RCC 7860 (cell line): ENCODE measurements around the gene PTPN23.
A peak's percentile ranks its signal among the peaks of the same experiment; 100 is the strongest.

ENCODE experiments used
- DNase-seq: peaks from one replicate; pipeline ENCODE4 v3.0.0-alpha.2; 2015; ENCODE audit warnings: low spot score
- FAIRE-seq: peaks from 2 replicates; lab custom pipeline; 2012; peaks lifted over from hg19 to GRCh38; lab: Jason Lieb, UNC

The PTPN23 gene

DNA sequence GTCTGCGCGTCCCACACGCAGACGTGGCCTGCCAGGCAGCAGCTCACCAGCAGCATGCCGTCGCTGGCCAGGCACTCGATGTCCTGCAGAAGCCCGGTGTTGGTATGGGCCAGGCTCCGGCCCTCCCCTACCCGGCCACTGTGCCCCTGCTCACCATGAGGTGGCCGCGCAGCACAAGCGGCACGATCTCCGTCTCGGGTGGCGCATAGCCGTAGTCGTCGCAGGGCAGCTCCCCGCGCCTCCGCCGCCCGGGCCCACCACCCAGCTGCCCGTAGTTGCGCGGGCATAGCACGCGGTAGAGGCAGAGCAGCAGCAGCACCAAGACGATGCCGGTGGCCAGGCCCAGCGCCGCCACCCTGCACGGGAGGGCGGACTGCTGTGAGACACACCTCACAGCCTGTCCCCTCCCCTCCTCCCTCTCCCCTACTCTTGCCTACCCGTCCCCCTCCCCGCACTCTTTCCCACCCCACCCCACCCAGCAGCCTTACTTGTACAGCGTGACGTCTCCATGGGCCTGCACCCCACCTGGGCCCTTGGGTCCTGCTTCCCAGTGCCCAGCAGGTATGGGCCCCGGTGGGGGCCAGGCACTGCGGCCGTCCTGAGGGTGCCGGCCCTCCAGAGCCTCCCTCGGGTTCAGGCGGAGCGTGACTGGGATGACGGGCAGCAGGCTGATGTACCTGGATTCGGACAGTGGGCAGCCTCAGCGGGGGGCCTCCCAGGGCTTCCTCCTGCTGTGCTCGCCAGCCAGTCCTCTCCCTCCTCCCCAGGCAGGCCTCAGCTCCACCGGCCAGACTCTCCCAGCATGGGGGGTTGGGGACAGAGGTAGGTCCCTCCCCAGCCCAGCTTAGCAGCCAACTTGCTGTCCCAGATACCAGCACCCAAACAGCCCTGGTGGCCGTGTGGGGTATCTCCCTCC lies 37.6 kb downstream of the PTPN23 start:
- FAIRE-seq: no peak

DNA sequence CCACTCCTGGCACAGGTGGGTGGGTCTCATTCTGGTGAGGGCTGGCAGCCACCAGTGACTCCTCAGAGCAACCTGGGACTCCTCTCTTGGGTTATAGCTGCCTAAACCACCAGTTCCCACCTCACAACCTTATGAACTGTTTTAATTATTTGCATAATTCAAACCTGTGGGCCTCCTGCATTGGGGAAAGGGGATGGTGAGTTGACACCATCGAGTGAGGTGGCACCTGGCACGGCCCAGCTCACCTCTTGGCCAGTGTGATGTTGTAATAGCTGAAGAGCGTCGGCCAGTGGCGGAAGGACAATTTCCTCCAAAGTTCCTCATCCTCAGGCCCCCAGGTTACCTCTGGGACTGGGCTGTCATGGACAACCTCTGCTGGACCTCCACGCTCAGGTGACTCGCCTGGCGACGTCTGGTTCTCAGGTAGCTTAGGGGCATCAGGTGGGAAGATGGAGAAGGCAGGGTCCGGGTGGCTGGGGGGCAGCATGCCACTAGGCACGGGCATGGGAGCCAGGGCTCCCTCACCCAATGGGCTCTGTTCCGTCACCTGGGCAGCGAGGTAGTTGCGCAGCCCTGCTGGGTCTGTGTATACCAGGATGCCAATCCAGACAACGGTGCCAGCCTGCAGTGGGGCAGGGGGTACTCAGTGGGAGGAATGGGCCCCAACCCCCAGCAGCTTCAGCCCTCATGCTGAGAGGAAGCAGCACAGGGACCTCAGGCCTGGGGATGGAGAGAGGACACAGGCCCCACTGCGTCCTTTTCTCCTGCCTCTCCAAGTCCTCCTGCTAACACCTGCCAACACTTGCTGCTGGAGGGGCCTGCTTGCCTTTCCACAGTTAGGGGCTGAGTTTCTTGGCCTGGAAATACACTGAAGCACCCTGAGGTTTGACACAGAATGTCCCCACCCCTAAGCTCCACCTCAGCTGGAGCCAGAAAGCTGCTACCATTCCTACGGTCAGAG lies 38.5 kb downstream of the PTPN23 start:
- no peak for FAIRE-seq

More for the DNA sequence above, 37.6 kb downstream of the PTPN23 start:
- no peak for DNase-seq

DNA sequence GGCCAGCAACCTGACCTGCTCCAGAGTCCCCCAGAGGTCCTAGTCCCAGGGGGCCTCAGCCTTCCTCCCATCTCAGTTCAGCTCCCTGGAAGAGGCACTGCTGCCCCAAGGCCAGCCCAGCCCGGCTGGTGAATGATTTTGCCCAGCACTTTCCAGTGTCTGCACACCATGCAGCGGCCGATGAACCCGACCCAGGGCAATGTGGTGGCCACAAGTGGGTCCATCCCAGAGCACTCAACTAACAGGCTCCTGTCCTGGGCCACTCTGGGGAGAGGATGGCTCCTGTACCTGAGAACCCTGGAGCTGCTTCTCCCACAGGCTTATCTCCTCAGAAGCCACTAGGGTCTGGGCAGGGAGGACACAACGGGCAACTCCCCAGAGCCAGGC lies 39.2 kb downstream of the PTPN23 start:
- FAIRE-seq: no peak
- no peak for DNase-seq

More for the DNA sequence above, 38.5 kb downstream of the PTPN23 start:
- no peak for DNase-seq

DNA sequence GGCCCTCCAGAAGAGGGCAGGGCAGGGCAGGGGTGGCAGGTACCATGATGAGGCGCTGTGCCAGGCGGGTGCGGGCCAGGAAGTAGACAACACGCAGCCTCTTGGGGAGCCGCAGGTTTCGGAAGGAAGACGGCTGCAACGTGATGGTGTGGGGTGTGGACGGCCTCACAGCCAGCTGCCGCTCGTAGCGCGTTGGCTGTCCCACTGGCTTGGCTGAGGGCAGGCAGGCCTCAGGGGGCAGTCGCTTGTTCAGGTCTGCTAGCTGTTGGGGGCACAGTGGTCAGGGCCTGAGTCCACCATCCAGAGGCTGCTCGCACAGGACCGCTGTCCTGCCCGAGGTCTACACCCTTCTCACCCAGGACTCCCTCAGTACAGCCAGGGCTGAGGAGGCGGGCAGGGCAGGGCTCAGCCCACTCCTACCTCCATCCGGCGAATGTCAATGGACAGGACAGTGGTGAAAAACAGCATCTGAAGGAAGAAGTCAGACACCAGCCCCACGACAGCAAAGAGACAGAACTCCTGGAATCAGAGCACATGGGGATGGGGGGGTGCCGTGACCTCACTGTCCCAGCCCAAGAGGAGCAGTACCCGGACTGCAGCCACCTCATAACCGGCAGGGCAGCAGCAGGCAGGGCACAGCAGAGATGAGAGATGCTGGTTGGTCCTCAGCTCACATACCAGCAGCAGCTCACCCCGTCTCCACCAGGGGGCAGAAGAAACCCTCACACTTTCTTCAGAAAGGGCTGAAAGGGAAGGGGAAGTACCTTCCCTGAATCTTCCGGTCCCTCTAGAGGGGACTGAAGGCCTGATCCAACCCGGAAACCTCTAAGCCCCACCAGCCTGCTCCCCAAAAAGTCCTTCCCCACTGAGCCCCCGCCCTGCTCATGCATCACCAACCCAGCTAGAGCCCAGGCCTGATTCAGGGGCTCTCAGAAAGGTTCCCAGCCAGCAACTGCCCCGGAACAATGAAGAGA lies 40.0 kb downstream of the PTPN23 start:
- FAIRE-seq (no peak), DNase-seq (peak; percentile 71)

DNA sequence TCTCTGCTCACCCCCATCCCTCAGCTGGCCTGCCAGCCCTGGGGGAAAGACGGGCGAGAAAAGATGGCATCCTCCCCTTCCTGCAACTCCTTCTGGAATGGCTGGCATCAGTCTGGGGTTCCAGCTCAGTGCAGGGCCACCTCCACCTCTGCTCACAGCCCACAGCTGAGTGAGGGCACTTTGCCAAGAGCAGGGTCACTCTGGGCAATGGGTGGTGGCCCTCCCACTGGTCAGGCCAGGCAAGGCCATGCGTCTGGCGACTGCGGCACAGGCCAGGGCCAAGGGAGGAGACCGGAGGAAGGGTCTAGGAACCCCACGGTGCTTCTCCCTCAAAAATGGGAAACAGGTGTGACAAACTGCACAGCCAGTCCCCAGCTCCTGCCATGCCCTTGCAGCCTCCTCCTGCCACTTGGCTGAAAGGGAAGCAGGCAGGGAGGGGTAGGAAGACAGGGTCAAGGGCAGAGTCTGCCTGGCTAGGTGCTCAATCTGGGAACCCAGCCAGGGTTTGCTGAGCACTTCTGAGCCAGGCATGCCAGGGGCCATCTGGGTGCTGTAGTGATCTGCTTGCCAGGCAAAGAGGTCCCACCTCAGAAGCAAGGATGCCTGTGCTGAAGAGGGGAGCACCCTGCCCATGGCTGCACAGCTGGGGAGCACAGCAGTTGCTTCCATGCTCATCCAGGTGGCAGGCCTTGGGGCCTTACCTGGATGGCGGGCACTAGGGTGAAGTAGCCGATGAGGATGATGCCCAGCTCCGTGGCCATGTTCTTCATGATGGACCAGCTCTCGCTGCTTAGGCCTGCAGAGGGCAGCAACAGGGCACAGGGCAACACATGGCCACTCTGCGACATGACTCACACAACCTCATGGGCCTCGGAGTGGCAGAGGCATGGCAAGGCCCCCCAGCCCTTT lies 41.2 kb downstream of the PTPN23 start:
- FAIRE-seq: no peak

DNA sequence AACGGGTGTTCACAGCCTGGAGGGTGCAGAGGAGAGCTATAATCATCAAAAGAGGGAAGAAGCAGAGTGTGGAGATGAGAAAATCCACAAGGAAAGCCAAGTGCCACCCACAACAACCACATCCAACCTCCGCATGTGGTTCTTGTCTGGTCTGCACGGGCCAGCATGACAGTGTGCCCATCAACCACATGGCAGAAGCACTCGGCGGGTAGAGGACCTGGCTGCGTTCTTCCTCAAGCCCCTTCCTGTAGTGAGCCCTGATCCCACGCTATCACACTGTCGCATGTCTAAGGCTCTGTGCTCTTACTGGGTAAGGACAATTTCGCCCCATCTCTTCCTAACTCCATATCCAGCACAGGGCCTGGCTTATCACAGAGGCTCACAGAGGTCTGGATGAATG lies 41.9 kb downstream of the PTPN23 start:
- FAIRE-seq (no peak), DNase-seq (no peak)

More for the DNA sequence above, 41.2 kb downstream of the PTPN23 start:
- DNase-seq: no peak

DNA sequence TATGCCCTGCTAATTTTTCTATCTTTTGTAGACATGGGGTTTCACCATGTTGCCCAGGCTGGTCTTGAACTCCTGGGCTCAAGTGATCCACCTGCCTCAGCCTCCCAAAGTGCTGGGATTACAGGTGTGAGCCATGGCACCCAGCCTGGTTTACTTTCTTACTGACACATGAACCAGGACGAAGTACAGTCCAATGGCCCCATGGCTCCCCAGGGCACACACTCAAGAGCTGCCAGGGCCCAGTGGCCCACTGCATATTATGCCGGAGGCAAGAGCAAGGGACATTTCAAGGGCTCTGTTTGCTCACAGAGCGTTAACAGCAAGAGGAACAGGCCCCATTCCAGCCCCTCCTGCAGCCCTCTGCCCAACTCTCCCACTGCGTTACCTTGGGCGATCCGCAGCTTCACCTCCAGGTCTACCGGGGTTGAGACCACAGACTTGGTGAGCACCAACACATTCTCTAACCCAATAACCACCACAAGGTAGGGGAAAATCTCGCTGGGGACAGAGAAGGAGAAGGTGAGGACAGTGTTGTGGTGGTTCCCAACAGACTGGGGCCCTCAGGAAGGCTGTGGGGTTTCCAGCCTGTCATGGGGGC lies 42.8 kb downstream of the PTPN23 start:
- no peak for DNase-seq
- FAIRE-seq: no peak

DNA sequence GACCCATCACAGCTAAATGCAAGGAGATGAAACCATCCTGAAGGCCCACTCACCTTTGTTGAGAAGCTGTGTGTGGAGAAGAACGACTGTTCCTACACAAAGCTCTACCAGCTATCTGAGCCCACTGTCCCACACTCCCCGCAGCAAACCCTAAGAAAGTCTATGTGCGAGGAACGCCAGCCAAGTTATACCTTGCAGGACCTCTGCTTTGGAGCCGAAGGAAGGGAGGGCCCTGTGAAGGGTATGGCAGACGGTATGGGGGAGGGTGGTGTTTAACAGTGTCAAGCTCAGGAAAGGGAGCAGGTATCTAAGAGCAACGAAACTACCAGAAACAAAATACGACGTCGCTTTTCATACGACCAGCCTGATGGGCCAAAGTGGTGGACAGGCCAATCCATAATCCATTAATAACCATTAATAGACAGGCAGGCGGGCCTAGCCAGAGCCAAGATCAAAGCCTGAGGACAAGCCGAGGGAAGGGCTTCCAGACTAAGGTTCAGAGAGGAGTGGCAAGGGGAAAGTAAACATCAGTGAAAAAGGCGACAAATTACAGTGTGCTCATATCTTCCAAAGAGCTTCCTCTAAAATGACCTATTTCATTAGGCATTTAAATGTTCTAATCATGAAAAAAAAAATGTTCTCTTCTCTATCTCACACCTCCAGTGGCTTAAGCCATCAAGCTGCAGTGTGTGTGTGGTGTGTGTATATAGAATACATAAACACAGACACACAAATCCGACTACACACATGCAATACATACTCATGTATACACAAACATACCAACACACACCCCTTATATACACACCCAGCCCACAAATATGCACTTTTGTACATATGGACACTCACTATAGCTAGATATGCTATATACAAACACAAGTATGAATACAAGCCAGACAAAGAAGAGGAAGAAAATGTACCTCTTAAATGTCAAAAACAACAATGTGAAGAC lies 43.9 kb downstream of the PTPN23 start:
- FAIRE-seq: no peak
- DNase-seq: no peak

DNA sequence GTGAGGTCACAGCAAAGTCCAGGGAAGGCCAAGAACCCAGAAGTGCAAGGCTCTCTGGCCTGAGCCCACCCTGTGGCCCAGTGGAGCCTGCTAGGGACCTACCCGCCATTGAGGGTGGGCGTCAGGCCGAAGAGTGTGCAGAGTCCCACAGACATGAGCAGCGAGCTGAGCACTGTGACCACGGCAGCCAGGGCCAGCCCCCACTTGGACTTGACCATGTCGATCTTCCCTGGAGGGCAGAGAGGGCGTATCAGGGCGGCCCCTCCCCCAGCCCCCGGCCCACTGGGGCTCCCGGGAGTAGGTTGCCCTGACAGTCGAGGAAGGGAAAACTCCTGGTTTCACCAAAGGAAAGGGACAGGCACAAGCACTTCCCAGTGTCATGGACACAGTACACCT lies 44.6 kb downstream of the PTPN23 start:
- DNase-seq (no peak), FAIRE-seq (no peak)

DNA sequence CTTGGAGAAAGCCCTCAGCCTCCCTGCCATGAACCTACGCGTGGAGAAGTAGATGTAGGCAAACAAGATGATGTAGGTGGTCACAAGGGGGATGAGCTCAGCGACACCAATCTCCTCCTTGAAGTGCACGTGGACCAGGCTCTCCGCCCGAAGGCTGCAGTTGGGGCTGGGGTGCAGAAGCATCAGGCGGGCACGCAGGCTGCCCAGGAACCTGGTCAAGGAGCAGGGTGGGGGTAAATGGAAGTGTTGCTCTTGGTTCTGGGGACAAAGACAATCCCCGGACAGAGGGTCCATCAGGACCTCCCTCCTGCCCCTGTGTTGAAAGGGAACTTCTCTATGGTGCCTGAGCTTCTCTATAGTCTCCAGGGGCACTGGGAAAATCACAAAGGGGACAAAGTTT lies 45.1 kb downstream of the PTPN23 start:
- no peak for FAIRE-seq
- no peak for DNase-seq

DNA sequence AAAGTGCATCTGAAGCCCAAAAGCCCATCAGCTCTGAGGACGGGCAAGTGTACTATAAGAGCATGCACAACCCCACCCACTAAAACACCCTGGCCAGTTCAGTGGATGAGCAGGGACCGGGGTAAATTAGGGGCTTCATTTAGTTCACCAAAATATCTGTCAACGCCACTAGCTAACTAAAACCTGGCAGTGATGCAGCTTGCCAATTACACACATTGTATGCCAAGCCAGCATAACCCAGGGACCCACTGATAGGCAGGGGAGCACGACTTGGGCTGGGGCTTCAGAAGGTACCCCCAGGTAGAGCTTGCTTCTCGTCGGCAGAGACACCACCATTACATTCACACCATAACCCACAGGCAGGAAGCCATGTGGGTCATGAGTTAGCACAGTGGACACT lies 47.0 kb downstream of the PTPN23 start:
- no peak for FAIRE-seq
- DNase-seq: no peak

DNA sequence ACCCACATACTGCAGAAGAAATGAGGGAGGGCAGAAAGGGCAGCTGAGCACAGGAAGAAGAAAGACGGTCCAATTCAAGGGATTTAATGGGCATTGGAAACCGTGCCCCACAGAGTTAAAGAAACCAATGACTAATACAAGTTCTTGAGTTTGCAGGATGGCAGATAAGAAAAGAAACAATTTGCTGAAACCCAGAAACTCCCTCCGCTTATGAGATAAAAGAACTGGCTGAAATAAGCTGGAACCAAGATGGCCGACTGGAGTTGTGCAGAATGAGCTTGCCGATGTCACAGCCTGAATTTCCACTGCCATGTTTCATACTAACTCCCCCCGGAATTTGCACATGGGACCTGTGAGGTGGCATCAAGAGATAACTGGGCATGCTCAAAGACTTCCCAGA lies 47.8 kb downstream of the PTPN23 start:
- DNase-seq (no peak), FAIRE-seq (no peak)

DNA sequence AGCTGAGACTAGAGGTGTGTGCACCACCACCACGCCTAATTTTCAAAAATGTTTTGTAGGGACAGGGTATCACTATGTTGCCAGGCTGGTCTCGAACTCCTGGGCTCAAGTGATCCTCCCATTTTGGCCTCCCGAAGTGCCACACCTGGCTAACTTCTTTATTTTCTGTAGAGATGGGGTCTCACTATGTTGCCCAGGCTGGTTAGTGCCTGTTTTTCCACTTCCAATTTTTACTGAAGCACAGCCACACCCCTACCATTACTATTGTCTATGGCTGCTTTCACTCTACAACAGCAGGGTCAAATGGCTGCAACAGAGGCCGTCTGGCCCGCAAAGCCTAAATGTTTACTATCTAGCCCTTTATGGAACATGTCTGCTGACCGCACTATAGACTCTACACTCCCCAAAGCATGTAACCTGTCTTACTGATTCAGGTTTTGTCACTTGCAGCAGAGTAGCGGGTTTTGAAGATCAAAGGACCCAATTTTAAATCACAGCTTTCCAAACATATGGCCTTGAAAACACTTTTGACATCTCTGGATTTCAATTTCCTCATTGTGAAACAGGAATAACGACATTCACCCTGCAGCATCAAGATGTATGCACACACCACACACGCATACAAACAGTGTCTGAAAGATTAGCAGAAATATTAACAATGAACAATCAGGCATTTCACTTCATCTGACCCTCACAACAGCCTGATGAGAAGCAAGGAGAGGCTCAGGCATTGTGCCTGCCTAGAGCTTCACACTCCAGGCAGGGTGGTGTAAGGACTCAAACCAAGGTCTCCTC lies 48.9 kb downstream of the PTPN23 start:
- DNase-seq: no peak
- FAIRE-seq: no peak

DNA sequence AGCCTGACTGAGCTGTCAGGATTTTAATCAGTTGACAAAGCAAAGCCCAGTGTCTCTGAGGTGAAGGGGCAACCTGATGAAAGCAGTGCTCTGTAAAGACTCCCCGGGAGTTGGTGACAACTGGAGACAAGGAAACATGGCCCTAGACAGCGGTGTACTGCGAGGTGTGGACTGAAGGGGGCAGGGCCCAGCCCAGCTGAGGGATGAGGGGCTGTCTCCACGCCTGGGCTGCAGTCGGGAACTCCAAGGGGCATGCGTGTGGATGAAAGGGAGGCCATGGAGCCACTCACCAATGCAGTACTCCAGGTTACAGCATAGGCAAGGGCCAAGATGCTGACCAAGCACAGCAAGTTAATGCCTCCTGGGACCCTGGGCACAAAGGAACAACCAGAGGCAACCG lies 49.8 kb downstream of the PTPN23 start:
- FAIRE-seq: no peak
- DNase-seq: no peak

DNA sequence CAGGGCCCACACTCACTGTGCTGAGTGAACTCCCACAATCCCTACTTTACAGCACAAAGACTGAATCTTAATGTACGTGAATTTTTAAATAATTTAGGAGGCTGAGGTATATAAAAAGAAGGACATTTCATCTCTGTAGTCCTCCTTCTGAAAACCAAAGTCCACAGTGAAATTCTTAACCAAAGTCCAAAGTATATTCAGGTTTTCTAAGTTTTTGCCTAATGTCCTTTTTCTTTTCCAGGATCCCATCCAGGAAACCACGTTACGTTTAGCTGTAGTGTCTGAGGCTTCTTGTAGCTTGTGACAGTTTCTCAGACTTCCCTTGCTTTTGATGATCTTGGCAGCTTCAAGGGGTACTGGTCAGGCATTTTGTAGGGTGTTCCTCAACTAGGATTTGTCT lies 50.4 kb downstream of the PTPN23 start:
- no peak for FAIRE-seq
- no peak for DNase-seq

DNA sequence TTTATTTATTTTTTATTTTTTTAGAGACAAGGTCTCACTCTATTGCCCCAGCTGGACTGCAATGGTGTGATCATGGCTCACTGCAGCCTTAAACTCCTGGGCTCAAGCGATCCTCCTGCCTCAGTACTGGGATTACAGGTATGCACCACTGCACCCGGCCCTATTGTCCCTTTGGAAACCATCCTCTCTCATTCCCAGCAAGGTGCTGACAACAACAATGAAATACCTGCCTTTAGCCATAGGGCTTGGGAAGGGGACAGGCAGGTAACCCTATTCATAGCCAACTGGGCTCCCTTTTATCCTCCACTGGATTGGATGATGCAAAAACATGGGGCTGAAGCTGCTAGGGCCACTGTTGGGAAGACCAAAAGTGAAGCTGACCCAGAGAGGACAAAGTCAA lies 51.9 kb downstream of the PTPN23 start:
- FAIRE-seq (no peak), DNase-seq (no peak)

DNA sequence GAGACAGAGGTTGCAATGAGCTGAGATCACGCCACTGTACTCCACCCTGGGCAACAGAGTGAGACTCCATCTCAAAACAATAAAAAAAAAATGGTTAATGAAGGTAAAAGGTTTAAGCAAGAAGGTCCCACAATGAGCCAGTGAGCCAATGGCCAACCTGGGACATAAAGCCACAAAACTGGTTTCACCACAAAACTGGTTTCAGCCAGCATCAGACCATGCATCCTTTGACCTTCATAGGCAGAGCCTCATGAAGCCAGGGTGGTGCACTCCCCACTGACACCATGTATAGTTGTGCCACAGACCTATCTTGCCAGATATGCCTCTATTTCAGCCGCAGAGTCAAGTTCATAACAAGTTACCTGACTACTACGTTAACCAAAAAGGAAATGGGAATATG lies 53.0 kb downstream of the PTPN23 start:
- no peak for DNase-seq
- no peak for FAIRE-seq
